A673 (cell line): ENCODE data around the gene ZNF771.
"Not testable (repeated sequence)": the region's sequence is repeated elsewhere in the genome, so short reads cannot be mapped to it uniquely, and the experiment has no call there.

Experiments
- CTCF ChIP-seq: fragments of 300-800, 200-600 bp; sonication (generic); conservative IDR thresholded peaks from 2 replicates; pipeline ENCODE4 v1.5.1; 2017; ENCODE audit warnings: low read depth, mild to moderate bottlenecking, antibody characterized with exemption, low read length, moderate library complexity, mixed read lengths
- EZH2 ChIP-seq: fragments of 200-600 bp; sonication (generic); IDR thresholded peaks from 2 replicates; pipeline ENCODE4 v1.6.1; 2017; ENCODE audit warnings: borderline replicate concordance, low read depth, mild to moderate bottlenecking, mixed read lengths, antibody characterized with exemption, low read length; ENCODE audit not compliant: poor library complexity, severe bottlenecking

- not testable (repeated sequence) for TF ChIP-seq CTCF, EZH2
Measured at GRCh38 chr16:30396627-30397026, 10.8 kb upstream of the ZNF771 start.
